GM23338 (cell line): Measurements from ENCODE around the gene FBXL19. TPM values are rescaled to one million over a fixed set of nuclear protein-coding genes. Genes with fewer than 3 reads are reported as not detected.

Source experiments
- ATAC-seq: fragments of 200-7000 bp; cut with Tn5 transposase; 3 replicates; pipeline ENCODE4 v1.9.1; 2020
- DNase-seq: peaks from one replicate; pipeline ENCODE4 v3.0.0-alpha.2; 2015; ENCODE audit warnings: low spot score
- H2AFZ ChIP-seq: fragments of 200-600 bp; sonication (generic); 2 replicates; pipeline ENCODE4 v1.8.0; 2016; ENCODE audit warnings: antibody characterized with exemption, mild to moderate bottlenecking, moderate library complexity
- H3F3A ChIP-seq: fragments of 200-600 bp; sonication (generic); replicated peaks from 2 replicates; pipeline ENCODE4 v1.8.0; 2017; ENCODE audit warnings: antibody characterized with exemption, mixed run types, low read depth
- H3K27ac ChIP-seq: fragments of 200-600 bp; sonication (generic); 2 replicates; pipeline ENCODE4 v1.6.1; 2016; ENCODE audit warnings: low read depth
- H3K27me3 ChIP-seq: fragments of 200-600 bp; sonication (generic); 2 replicates; pipeline ENCODE4 v1.8.0; 2016; ENCODE audit warnings: mild to moderate bottlenecking, mixed run types, moderate library complexity; ENCODE audit not compliant: insufficient read depth
- H3K36me3 ChIP-seq: fragments of 200-600 bp; sonication (generic); 2 replicates; pipeline ENCODE4 v1.8.0; 2016; ENCODE audit warnings: mild to moderate bottlenecking; ENCODE audit not compliant: insufficient read depth
- H3K4me1 ChIP-seq: fragments of 200-600 bp; sonication (generic); 2 replicates; pipeline ENCODE4 v1.8.0; 2016; ENCODE audit warnings: mild to moderate bottlenecking, moderate library complexity; ENCODE audit not compliant: insufficient read depth
- H3K4me2 ChIP-seq: fragments of 200-600 bp; sonication (generic); 2 replicates; pipeline ENCODE4 v1.7.1; 2017; ENCODE audit warnings: mixed run types
- H3K4me3 ChIP-seq: fragments of 200-600 bp; sonication (generic); 2 replicates; pipeline ENCODE4 v1.6.1; 2016; ENCODE audit warnings: mixed run types
- H3K79me2 ChIP-seq: fragments of 200-600 bp; sonication (generic); replicated peaks from 2 replicates; pipeline ENCODE4 v1.8.0; 2017; ENCODE audit warnings: mild to moderate bottlenecking; ENCODE audit not compliant: insufficient read depth
- H3K9me2 ChIP-seq: fragments of 200-600 bp; sonication (generic); 2 replicates; pipeline ENCODE4 v1.8.0; 2017; ENCODE audit not compliant: insufficient read depth
- H4K20me1 ChIP-seq: fragments of 200-600 bp; sonication (generic); replicated peaks from 2 replicates; pipeline ENCODE4 v1.8.0; 2017; ENCODE audit warnings: mild to moderate bottlenecking; ENCODE audit not compliant: insufficient read depth
- H3K27ac Mint-ChIP-seq: 2 replicates; pipeline ENCODE4 v1.8.0; 2020; ENCODE audit warnings: inconsistent platforms, mild to moderate bottlenecking, moderate library complexity, mixed read lengths
- H3K27me3 Mint-ChIP-seq: 3 replicates; pipeline ENCODE4 v1.8.0; 2022; ENCODE audit warnings: low read depth, mild to moderate bottlenecking, moderate library complexity, mixed read lengths, inconsistent platforms; ENCODE audit not compliant: insufficient read depth, poor library complexity
- H3K36me3 Mint-ChIP-seq: 3 replicates; pipeline ENCODE4 v1.8.0; 2021; ENCODE audit warnings: low read depth, mild to moderate bottlenecking, inconsistent platforms, moderate library complexity, mixed read lengths
- H3K4me1 Mint-ChIP-seq: 3 replicates; pipeline ENCODE4 v1.8.0; 2020; ENCODE audit warnings: mild to moderate bottlenecking, inconsistent platforms, mixed read lengths
- H3K4me3 Mint-ChIP-seq: 3 replicates; pipeline ENCODE4 v1.8.0; 2021; ENCODE audit warnings: moderate library complexity, mild to moderate bottlenecking, inconsistent platforms, mixed read lengths
- H3K9me3 Mint-ChIP-seq: 3 replicates; pipeline ENCODE4 v1.8.0; 2020; ENCODE audit warnings: moderate library complexity, mild to moderate bottlenecking, inconsistent platforms, mixed read lengths
- CREB1 ChIP-seq: fragments of 250-450 bp; sonication (Bioruptor Pico); IDR thresholded peaks from 2 replicates; pipeline ENCODE4 v1.5.0; 2020; ENCODE audit warnings: low read depth, mild to moderate bottlenecking, moderate library complexity
- CTCF ChIP-seq, 2 experiments: fragments of 200-600 bp in 1 of 2; sonication (generic) in 1 of 2; conservative IDR thresholded peaks; 2 replicates each; pipeline versions ENCODE4 v1.5.1 to v1.6.1; 2016 to 2017; ENCODE audit warnings: antibody characterized with exemption in 2 of 2, low read depth in 2 of 2, mild to moderate bottlenecking in 2 of 2, moderate library complexity in 1 of 2
- ETS1 ChIP-seq: IDR thresholded peaks from 2 replicates; pipeline ENCODE4 v1.6.1; 2016; ENCODE audit warnings: antibody characterized with exemption
- EZH2 ChIP-seq: fragments of 200-600 bp; sonication (generic); IDR thresholded peaks from one replicate; pipeline ENCODE4 v1.8.0; 2017; ENCODE audit warnings: antibody characterized with exemption, mild to moderate bottlenecking, low read depth; ENCODE audit not compliant: unreplicated experiment
- EZH2phosphoT487 ChIP-seq: fragments of 200-600 bp; sonication (generic); IDR thresholded peaks from one replicate; pipeline ENCODE4 v1.8.1; 2018; ENCODE audit warnings: antibody characterized with exemption; ENCODE audit not compliant: unreplicated experiment
- JUNB ChIP-seq: IDR thresholded peaks from one replicate; pipeline ENCODE4 v1.6.1; 2016; ENCODE audit warnings: antibody characterized with exemption; ENCODE audit not compliant: unreplicated experiment
- NANOG ChIP-seq: IDR thresholded peaks from 2 replicates; pipeline ENCODE4 v1.6.1; 2016; ENCODE audit warnings: antibody characterized with exemption, borderline replicate concordance
- POLR2AphosphoS5 ChIP-seq: IDR thresholded peaks from 2 replicates; pipeline ENCODE4 v1.6.1; 2016; ENCODE audit warnings: antibody characterized with exemption, low read depth
- REST ChIP-seq: IDR thresholded peaks from one replicate; pipeline ENCODE4 v1.6.1; 2018; ENCODE audit warnings: antibody characterized with exemption; ENCODE audit not compliant: unreplicated experiment
- STAT1 ChIP-seq: IDR thresholded peaks from one replicate; pipeline ENCODE4 v1.6.1; 2016; ENCODE audit warnings: antibody characterized with exemption; ENCODE audit not compliant: unreplicated experiment
- ZNF114 ChIP-seq: fragments of 250-450 bp; sonication (Bioruptor Pico); IDR thresholded peaks from 2 replicates; pipeline ENCODE4 v1.5.0; 2020; ENCODE audit warnings: mild to moderate bottlenecking, moderate library complexity
- ZNF331 ChIP-seq: fragments of 250-450 bp; sonication (Bioruptor Pico); IDR thresholded peaks from 2 replicates; pipeline ENCODE4 v1.5.0; 2020; ENCODE audit warnings: low read depth, mild to moderate bottlenecking, moderate library complexity
- ZNF462 ChIP-seq: fragments of 250-450 bp; sonication (Bioruptor Pico); IDR thresholded peaks from 2 replicates; pipeline ENCODE4 v1.5.0; 2020; ENCODE audit warnings: mild to moderate bottlenecking, moderate library complexity
- polyA plus RNA-seq: library from polyadenylated mRNA; unstranded; fragments of >200 nt; fragmentation: Nextera tagmentation; extraction: Ambion mirVana; gene quantifications from 2 replicates; pipeline ENCODE4 v1.2.1, GENCODE V29; 2016
- total RNA-seq: library from RNA; depleted of rRNA; stranded (reverse); fragments of >200 nt; shearing (Covaris generic); gene quantifications from 2 replicates; pipeline ENCODE4 v1.2.3, GENCODE V29; 2014

FBXL19 gene
- total and polyA plus RNA-seq, 2 experiments from 2014 or later: 12.5 to 71.5 TPM

- Histone ChIP-seq H3K4me2 (peak overlapping the region; percentile 38; the same call in 1 of the 2 replicates), H3K27ac (no peak overlapping the region), H3K27me3 (no peaks in the 10 kb centered on the region), H4K20me1 (peaks cover 9% of the 10 kb centered on the region), H3F3A (peaks cover 26% of the 10 kb centered on the region), H3K4me3 (no peak overlapping the region), H3K36me3 (peaks cover 16% of the 10 kb centered on the region), H2AFZ (no peak overlapping the region), H3K9me2 (no peaks in the 10 kb centered on the region), H3K79me2 (peaks cover 16% of the 10 kb centered on the region; the same call in 1 of the 2 replicates), H3K4me1 (peaks cover 6% of the 10 kb centered on the region; the same call in 1 of the 2 replicates)
- H3K9me3 Mint-ChIP-seq: no peaks in the 10 kb centered on the region; the same call in 2 of the 3 replicates
- peaks cover 67% of the 10 kb centered on the region for H3K36me3 Mint-ChIP-seq
- H3K27me3 Mint-ChIP-seq: peaks cover 24% of the 10 kb centered on the region
- ATAC-seq (no peak), DNase-seq (no peak)
- H3K4me3 Mint-ChIP-seq: no peak overlapping the region
- no peak overlapping the region; the same call in 1 of the 2 replicates for H3K27ac Mint-ChIP-seq
- peaks cover 29% of the 10 kb centered on the region for H3K4me1 Mint-ChIP-seq
- TF ChIP-seq CTCF (conservative IDR thresholded peaks at IDR 0.05; ENCODE audit: low read depth in 2 of 2) (no peak), ETS1 (no peak), ZNF114 (CRISPR knock-in tag) (no peak), EZH2 (no peak), POLR2AphosphoS5 (no peak), JUNB (no peak), STAT1 (no peak), EZH2phosphoT487 (no peak), ZNF331 (no peak), REST (no peak), CREB1 (no peak), ZNF462 (CRISPR knock-in tag) (no peak), NANOG (no peak)
Measured at GRCh38 chr16:30942426-30942806, 19.0 kb downstream of the FBXL19 start.
